Measurements from ENCODE around the gene MECP2. TPM values are rescaled to one million over a fixed set of nuclear protein-coding genes. Genes with fewer than 3 reads are reported as not detected.
A peak's percentile ranks its signal among the peaks of the same experiment; 100 is the strongest.

Gene MECP2
- total RNA-seq, 1 donor from 2014 or later, result 35.9 TPM

DNA sequence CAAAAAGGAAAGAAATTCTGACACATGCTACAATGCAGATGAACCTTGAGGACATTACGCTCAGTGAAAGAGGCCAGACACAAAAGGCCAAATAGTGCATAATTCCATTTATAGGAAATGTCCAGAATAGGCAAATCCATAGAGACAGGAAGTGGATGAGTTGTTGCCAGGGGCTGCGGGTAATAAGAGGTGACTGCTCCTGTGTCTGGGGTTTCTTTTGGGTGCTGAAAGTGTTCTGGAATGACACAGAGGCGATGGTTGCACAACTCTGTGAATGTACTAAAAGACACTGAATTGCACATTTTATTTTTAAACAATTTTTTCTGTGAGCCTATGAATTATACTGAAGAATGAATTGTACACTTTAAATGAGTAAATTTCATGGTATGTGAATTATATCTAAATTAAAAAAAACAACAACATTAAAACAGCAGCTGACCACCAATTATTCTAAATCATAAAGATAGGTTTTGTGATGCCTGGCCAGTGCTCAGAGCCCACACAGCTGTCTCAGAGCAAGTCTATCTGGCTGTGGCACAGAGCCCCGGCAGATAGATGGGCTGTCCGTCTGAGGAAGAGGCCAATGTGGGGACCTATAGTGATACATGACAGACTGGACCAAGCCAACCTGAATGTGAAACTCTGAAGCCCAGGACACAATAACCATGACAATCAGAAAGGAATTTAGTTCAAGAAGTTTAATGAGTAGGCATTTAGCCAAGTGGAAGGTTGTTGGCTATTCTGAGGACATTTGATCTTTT lies 54.3 kb downstream of the MECP2 start:
- intact Hi-C loops (cut with micrococcal nuclease), result no loop called here
- ATAC-seq, result peak; percentile 25
- no peak for DNase-seq

DNA sequence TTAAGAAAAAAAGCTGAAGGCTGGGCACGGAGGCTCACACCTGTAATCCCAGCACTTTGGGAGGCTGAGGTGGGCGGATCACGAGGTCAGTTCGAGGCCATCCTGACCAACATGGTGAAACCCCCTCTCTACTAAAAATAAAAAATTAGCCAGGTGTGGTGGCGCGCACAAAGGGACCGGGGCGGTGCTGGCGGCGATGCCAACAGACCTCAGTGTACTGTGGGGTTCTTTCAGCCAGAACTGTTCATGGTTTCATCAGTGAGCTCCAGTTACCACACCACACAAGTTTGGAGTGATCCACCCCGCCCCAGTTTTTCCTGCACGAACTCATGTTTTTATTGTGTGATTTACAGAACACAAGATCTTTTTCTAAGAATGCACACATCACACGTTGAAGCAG lies 56.7 kb downstream of the MECP2 start:
- ATAC-seq, result no peak
- intact Hi-C loops (cut with micrococcal nuclease), result no loop called here
- DNase-seq, result no peak

DNA sequence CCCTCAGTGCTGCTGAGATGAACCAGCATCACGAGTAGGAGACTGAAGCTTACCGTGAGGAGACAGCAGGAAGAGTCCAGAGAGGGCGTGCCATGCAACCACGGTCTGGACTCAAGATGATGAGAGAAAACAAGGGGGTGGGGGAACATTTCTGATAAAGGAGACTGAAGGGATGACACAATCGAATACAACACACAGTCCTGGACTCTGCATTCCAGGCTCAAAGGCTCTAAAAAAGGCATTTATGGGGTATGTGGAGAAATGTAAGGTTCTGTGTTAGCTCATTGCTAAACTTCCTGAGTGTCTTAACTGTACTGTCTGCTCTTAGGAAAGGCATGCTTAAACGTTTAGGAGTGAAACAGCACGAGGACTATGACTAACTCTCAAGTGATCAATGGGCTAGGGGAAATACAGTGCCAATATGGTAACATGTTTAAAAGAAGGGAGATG lies 57.2 kb downstream of the MECP2 start:
- ATAC-seq, result no peak
- intact Hi-C loops (cut with micrococcal nuclease), result no loop called here
- DNase-seq, result no peak

DNA sequence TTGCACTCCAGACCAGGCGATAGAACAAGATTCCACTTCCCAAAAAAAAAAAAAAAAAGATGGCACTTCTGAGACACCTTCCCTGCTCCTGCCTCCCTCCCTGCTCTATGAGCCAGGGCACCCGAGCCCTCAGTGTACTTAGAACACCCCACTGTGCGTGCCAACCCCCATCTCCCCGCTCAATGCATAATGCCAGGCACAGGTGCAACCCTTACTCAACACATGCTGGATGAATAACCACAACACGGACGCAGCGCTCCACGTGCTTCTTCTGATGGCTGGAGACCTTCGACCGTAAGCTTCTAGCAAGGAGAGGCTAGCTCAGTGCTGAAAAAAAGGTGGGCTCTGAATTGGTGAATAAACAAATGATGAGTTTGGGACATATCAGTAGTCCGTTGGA lies 57.9 kb downstream of the MECP2 start:
- intact Hi-C loops (cut with micrococcal nuclease), result no loop called here
- ATAC-seq, result no peak
- DNase-seq, result no peak

DNA sequence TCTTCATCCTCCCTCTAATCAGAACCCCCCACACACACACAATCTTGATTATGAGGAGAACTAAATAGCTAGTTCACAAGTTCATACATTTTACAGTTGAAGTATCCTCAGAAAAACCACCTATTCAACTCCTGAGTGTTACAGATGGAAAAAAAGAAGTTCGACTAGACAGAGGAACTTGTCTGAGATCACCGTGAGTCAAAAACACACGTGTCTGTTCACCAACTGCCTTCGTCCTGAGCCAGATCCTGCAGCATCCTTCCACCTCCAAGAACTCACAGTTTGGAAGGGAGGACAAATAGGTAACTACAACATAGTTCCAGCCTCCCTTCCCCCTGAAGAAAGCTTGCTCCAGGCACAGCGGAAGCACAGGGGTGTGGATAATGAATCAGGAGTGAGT lies 58.9 kb downstream of the MECP2 start:
- no peak for ATAC-seq
- no peak for DNase-seq
- intact Hi-C loops (cut with micrococcal nuclease), result no loop called here

DNA sequence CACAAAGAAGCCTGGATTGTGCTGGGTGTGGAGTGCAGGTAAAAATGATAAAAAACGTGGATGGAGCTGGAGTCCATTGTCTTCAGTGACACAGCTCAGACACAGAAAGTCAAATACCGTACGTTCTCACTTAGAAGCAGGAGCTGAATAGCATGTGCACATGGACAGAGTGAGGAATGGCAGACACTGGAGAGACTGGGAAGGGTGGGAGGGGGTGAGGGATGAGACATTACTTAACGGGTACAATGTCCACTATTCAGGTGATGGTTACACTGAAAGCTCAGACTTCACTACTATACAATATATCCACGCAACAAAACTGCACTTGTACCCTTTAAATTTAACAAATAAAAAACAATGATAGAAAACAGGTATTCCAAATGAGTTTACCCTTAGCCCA lies 59.8 kb downstream of the MECP2 start:
- ATAC-seq (no peak), DNase-seq (no peak)
- intact Hi-C loops (cut with micrococcal nuclease), result no loop called here

DNA sequence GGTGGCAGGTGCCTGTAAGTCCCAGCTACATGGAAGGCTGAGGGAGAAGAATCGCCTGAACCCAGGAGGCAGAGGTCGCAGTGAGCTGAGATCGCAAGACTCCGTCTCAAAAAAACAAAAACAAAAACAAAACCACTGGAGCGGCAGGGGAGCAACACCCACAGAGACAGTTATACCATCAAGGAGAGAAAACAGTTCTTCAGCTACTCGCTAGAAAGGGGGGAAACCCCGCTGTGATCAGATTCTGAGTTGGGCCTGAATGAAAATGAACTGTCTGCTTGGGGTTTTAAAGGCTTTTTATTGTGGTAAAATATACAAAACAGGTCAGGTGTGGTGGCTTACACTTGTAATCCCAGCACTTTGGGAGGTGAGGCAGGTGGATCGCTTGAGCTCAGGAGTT lies 61.0 kb downstream of the MECP2 start:
- intact Hi-C loops (cut with micrococcal nuclease), result no loop called here
- DNase-seq, result no peak
- no peak for ATAC-seq

DNA sequence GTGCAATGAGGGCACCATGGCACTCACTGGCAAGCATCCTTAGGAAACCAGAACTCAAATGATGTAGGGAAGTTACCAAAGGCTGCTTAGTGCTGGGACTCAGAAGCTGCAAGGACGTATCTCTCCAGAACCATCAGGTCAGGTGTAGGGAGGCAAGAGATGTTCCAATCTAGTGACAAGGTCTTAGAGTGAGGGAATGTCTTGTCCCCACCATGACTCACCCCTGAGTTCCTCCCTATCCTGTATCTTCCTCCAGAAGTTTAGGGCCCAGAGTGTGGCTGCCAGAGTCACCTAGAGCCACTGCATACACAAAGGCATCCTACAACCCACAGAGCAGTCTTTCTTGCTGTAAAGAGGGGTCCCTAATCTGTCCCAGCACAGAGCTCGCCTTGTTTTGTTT lies 63.7 kb downstream of the MECP2 start:
- intact Hi-C loops (cut with micrococcal nuclease), result no loop called here
- ATAC-seq, result no peak
- DNase-seq, result no peak

DNA sequence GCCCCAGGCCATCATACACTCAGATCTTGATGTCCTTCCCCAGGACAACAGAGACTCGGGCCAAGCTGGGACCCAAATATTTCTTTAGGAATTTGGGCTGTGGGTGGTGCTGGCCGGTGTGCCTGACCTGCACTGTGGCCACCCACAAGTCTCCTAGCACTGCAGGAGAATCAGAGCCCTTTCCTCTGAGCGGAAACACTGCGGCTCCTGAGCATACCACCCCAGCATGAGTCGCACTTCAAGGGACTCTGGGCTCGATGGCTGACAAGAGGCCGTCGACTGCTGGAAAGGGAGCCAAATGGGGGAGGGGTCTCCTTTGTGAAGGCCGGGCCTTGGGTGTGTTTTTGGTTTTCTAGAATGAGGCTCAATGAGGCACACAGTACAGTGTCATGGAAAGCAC lies 64.9 kb downstream of the MECP2 start:
- intact Hi-C loops (cut with micrococcal nuclease), result no loop called here
- ATAC-seq (no peak), DNase-seq (peak; percentile 8)

DNA sequence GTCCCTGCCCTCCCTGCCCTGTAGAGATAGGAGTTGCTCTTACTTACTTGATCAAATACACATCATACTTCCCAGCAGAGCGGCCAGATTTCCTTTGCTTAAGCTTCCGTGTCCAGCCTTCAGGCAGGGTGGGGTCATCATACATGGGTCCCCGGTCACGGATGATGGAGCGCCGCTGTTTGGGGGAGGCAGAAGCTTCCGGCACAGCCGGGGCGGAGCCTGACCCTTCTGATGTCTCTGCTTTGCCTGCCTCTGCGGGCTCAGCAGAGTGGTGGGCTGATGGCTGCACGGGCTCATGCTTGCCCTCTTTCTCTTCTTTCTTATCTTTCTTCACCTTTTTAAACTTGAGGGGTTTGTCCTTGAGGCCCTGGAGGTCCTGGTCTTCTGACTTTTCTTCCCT lies 65.4 kb downstream of the MECP2 start:
- intact Hi-C loops (cut with micrococcal nuclease), result no loop called here
- ATAC-seq (no peak), DNase-seq (peak; percentile 9)

DNA sequence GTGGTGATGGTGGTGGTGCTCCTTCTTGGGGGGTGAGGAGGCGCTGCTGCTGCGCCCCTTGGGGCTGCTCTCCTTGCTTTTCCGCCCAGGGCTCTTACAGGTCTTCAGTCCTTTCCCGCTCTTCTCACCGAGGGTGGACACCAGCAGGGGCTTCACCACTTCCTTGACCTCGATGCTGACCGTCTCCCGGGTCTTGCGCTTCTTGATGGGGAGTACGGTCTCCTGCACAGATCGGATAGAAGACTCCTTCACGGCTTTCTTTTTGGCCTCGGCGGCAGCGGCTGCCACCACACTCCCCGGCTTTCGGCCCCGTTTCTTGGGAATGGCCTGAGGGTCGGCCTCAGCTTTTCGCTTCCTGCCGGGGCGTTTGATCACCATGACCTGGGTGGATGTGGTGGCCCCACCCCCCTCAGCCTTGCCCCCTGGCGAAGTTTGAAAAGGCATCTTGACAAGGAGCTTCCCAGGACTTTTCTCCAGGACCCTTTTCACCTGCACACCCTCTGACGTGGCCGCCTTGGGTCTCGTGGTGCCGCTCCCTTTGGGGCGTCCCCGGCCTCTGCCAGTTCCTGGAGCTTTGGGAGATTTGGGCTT lies 66.7 kb downstream of the MECP2 start:
- DNase-seq (peak; percentile 7), ATAC-seq (no peak)
- intact Hi-C loops (cut with micrococcal nuclease), result no loop called here

DNA sequence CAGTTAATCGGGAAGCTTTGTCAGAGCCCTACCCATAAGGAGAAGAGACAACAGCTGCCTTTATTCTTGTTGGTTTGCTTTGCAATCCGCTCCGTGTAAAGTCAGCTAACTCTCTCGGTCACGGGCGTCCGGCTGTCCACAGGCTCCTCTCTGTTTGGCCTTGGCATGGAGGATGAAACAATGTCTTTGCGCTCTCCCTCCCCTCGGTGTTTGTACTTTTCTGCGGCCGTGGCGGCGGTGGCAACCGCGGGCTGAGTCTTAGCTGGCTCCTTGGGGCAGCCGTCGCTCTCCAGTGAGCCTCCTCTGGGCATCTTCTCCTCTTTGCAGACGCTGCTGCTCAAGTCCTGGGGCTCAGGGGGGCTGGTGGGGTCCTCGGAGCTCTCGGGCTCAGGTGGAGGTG lies 67.3 kb downstream of the MECP2 start:
- DNase-seq (peak; percentile 3), ATAC-seq (no peak)
- intact Hi-C loops (cut with micrococcal nuclease), result no loop called here

DNA sequence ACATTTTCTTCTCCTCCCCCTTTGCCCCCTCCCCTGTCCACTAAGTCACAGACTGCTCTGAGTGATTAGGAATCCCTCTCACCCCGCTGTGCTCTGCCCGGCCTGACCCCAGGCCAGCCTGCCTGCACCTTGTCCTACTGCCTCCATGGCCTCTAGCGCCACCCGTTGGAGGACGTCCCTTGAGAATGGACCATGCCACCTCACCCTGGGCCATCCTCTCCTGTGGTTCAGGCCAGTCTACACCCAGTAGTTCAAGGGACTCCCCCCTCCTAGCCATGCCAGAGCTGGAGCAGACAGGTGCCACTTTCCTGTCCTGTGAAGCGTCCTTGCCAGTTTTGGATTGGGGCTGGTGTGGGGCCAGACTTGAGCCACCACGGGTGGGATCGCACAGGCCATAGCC lies 68.1 kb downstream of the MECP2 start:
- ATAC-seq (no peak), DNase-seq (peak; percentile 21)
- intact Hi-C loops (cut with micrococcal nuclease), result no loop called here

DNA sequence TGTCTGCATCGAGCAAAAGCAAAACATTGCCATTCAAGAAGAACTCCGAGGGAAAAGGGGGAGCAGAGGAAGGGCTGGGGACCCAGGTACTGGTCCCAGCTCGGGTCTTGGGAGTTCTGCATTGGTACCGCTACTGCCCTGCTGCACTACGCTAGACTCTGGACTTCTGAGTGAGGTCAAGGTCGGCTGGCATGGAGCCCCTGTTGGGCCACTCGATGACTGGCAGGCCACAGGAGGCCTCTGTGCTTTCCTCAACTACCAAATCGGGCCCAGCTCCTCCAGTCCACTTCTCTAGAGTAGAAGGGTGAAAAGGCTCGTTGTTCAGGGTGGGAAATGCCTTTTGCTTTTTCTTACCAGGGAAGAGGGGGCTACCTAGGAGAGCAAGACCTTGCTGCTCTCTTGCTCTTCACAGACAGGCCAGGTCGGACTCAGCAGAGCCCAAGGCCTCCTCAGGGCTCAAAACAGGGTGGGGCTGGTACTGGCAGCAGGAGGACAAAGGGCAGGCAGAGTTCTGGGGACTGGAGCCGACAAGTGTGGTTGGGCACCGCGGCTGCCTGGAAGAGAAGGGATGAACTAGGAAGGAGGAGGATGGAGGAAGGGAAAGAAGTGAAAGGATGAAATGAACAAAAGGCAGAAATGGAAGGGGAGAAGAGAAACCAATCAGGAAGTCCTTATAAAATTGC lies 68.9 kb downstream of the MECP2 start:
- peak; percentile 18 for DNase-seq
- intact Hi-C loops (cut with micrococcal nuclease), result no loop called here
- ATAC-seq, result no peak

DNA sequence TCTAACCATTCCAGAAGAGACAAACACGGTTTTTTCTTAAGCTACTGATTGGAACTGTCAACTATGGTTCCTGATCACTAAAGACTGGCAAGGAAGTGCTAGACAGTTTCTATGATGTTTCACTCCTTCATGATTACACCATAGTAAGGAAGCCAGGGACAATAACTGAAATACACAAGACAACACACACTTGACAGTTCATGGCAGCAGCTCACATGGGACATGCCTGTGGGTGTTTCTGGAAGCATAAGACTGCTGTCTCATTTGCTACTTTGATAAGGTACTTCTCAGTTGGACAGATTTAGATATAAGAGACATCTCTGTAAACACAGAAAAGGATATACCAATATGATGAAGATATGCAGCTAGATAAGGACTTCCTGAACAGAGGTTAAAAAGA lies 69.5 kb downstream of the MECP2 start:
- DNase-seq (no peak), ATAC-seq (no peak)
- intact Hi-C loops (cut with micrococcal nuclease), result no loop called here

DNA sequence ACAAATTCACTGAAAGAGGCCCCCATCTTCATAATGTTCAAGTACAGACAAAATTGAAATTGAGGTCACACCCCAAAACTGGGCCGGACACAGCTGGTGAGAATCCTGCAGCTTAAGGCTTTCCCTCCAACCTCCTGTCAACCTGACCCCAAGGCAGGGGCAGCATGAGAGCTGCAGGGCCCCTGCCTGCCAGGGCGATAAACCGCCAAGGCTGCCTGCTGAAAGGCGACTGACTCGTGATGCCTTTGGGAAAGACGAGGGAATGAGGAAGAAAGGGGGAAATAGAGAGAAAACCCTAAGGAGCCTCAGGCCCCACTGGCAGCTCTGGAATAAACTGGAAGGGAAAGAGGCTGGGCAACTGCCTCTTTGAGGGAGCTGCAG lies 70.5 kb downstream of the MECP2 start:
- intact Hi-C loops (cut with micrococcal nuclease), result no loop called here
- DNase-seq (peak; percentile 1), ATAC-seq (no peak)

DNA sequence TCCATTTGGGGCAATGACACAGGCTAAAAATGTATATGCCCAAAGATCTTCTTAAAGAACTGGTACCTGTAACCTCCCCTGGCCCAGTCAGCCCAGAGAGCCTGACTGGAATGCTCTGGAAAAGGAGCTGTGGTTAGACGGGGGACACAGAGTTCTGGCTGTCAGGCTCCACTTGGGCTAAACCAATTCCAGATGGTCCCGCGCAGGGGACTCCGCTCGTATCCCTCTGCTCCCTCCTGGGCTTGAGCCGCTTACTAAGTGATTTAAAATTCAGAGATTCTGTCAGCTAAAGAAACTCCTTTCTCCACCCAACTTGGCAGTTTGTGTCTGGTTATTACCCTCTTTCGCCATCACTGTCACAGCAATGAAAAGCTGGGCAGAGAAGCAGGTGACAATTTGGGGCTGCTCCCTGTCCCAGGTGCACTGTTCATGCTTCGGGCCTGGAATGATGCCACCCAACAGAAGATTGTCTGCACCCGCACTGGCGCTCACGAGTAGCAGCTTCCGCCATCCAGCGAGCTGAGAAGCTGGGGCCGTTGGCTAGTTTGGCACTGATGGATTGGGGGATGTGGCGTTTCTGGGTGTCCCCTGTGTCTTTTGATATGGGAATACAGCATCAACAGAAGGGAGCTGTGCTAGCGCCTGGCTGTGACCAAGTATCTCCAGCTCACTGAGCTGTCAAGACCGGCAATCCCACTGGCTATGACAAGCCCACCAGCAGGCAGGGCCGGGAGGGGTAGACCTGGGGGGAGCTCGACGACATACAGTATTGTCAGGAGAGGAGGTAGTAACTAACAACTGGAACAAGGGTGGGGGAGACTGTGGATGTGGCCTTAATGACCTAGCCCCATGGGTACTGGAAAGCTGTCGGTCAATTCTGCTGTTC lies 71.1 kb downstream of the MECP2 start:
- intact Hi-C loops (cut with micrococcal nuclease), result no loop called here
- DNase-seq, result peak; percentile 25
- peak; percentile 19 for ATAC-seq

DNA sequence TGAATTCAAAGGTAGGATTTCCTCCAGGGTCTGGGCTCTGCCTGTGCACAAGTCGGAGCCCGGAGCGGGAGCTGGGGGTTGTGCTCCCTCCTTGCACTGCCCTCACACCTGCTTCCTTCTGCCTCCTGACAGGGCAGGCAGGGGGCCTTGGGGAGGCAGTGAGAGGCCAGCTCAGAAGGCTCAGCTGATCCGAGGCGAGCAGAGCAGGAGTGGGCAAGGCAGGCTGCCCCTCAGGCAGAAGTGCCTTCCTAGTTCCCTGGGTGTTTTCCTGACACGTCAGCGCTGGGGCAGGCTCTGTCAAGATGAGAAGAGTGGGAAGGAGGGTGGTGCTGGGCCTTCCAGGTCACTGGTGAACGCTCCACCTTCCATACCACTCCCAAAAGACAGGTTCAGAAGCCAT lies 72.3 kb downstream of the MECP2 start:
- peak; percentile 8 for ATAC-seq
- DNase-seq, result peak; percentile 21
- intact Hi-C loops (cut with micrococcal nuclease), result no loop called here

DNA sequence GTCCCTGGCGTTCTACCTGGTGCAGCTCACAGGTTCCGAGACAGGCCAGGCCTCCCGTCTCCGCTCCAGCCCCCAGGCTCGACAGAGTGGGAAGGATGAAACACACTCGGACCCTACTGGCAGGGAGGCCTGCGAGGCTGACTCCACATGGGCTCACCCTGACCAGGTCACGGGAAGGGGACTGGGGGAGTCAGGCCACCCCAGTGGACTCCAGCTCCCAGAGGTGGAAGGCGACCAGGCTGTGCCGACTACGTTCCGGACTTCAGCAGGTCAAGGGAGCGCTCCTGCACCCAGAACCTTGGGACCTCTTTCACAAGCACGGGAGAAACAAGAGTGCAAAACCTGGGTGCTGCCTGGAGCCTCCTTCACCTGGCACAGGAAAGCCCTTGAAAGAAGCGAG lies 73.2 kb downstream of the MECP2 start:
- ATAC-seq, result no peak
- peak; percentile 16 for DNase-seq
- intact Hi-C loops (cut with micrococcal nuclease), result no loop called here

All from left ventricle myocardium superior (tissue), 1 donor.